Activated gamma-delta T cell (primary cell): ENCODE measurements around the gene SRPRB.

Experiments used
- DNase-seq: peaks from one replicate; lab custom pipeline; 2025; lab: John Stamatoyannopoulos, UW
- total RNA-seq, 2 donors: gene quantifications; one replicate each; lab custom pipeline; 2026; lab: John Stamatoyannopoulos, UW

Gene SRPRB, protein sequence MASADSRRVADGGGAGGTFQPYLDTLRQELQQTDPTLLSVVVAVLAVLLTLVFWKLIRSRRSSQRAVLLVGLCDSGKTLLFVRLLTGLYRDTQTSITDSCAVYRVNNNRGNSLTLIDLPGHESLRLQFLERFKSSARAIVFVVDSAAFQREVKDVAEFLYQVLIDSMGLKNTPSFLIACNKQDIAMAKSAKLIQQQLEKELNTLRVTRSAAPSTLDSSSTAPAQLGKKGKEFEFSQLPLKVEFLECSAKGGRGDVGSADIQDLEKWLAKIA
- total RNA-seq: 38.9 to 42.6 reads per million in 2 donors

- peak; percentile 93 for DNase-seq
Observed at GRCh38 chr3:133805702-133806475, at the start of gene SRPRB. TSS of gene SRPRB (plus strand) at chr3:133805815. CDS start at chr3:133805849, 34 bp downstream.

- DNase-seq: no peak
Observed at GRCh38 chr3:133756716-133757694, 48.6 kb upstream of the SRPRB start.

- no peak for DNase-seq
Observed at GRCh38 chr3:133757701-133758567, 47.7 kb upstream of the SRPRB start.

- DNase-seq: no peak
Observed at GRCh38 chr3:133758568-133758928, 47.1 kb upstream of the SRPRB start.

- DNase-seq: no peak
Observed at GRCh38 chr3:133758964-133759739, 46.5 kb upstream of the SRPRB start.

GRCh38 chr3:133759740-133760305 lies 45.8 kb upstream of the SRPRB start:
- no peak for DNase-seq

GRCh38 chr3:133760916-133761315 lies 44.7 kb upstream of the SRPRB start:
- no peak for DNase-seq

- DNase-seq: no peak
Observed at GRCh38 chr3:133761605-133762484, 43.8 kb upstream of the SRPRB start.

DNA sequence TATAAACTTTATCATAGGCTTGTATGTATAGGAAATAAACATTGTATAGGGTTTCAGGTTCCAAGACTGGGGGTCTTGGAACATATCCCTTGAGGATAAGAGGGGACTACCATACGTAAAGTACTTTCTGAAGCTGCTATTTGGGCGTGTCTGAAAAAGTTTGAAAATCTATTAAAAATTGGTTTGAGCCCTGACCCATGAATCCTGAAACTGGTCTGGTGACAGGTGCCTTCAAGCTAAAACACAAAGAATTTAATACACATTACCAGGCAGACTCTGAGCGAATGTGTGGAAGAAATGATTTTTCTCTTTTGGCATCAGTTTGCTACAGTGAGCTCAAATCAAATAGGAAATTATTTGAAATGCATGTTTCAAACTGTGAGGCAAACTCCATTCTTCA lies 43.1 kb upstream of the SRPRB start:
- no peak for DNase-seq

DNA sequence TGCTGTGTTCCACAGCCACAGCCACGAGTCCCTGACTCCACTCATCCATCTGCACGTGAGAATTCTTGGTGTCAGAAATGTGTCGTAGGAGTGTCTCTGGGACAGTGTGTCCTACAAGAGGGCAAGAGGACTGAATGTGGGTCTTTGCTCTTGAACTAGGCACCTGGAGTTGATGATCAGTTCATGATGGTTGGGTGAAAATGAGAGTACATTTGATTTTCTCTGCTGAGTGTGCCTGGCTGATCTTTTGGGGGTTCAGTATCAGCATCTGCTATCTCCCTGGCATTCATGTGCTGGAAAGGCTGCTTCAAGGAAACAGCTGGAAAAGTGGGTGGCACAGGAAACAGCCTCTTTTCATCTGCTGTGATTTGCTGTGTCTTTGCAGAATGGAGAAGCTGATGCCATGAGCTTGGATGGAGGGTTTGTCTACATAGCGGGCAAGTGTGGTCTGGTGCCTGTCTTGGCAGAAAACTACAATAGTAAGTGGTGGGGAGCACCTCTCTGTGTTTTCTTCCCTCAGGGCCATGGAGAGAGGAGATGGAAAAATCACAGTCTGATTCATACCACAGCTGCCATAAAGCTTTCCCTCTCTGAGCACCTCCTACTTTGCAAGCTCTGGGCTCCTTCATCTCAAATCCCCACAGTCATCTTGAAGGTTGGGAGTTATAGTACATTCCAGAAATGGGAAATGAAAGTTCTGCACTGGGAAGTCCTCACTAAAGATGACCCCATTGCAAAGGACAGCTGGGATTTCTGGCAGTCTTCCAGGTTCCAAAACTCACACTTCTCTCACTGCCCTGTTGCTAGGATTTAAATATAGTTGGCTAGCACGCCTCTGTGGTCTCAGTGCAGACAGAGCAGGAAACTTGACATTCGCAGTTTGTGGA lies 41.6 kb upstream of the SRPRB start:
- no peak for DNase-seq

GRCh38 chr3:133765256-133765655 lies 40.4 kb upstream of the SRPRB start:
- DNase-seq: no peak

DNA sequence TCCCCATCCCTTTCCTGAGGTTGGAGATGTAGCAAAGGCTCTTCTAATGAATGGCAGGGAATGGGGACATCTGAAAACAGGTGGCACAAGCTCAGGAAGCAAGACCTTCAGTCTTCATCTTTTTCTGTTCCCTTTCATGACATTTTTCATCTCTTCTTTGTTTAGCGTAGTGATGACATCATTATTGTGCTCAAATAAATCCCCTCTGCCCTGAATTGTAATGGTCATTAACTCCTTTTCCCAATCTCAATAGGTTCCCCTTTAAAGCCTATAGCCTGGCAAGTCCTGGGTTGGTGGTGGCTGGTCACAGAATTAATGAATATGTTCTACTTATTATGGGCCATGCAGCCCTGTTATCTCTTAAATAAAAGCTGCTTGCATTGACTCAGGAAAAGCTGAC lies 38.0 kb upstream of the SRPRB start:
- no peak for DNase-seq

- DNase-seq: no peak
Observed at GRCh38 chr3:133769536-133769935, 36.1 kb upstream of the SRPRB start.

- no peak for DNase-seq
Observed at GRCh38 chr3:133773732-133774131, 31.9 kb upstream of the SRPRB start.

- no peak for DNase-seq
Observed at GRCh38 chr3:133775309-133775708, 30.3 kb upstream of the SRPRB start.

GRCh38 chr3:133775835-133776234 lies 29.8 kb upstream of the SRPRB start:
- no peak for DNase-seq

- DNase-seq: no peak
Observed at GRCh38 chr3:133776794-133777438, 28.7 kb upstream of the SRPRB start.
